NCI-H128 (cell line): ENCODE data around the gene HOTAIR.

ENCODE experiments used
- DNase-seq: peaks from one replicate; lab custom pipeline; 2025; ENCODE audit not compliant: unreplicated experiment; lab: John Stamatoyannopoulos, UW

The HOTAIR gene

GRCh38 chr12:53988541-53989226 lies 13.9 kb upstream of the HOTAIR start:
- no peak for DNase-seq

GRCh38 chr12:53987787-53988230 lies 13.1 kb upstream of the HOTAIR start:
- DNase-seq = no peak

DNA sequence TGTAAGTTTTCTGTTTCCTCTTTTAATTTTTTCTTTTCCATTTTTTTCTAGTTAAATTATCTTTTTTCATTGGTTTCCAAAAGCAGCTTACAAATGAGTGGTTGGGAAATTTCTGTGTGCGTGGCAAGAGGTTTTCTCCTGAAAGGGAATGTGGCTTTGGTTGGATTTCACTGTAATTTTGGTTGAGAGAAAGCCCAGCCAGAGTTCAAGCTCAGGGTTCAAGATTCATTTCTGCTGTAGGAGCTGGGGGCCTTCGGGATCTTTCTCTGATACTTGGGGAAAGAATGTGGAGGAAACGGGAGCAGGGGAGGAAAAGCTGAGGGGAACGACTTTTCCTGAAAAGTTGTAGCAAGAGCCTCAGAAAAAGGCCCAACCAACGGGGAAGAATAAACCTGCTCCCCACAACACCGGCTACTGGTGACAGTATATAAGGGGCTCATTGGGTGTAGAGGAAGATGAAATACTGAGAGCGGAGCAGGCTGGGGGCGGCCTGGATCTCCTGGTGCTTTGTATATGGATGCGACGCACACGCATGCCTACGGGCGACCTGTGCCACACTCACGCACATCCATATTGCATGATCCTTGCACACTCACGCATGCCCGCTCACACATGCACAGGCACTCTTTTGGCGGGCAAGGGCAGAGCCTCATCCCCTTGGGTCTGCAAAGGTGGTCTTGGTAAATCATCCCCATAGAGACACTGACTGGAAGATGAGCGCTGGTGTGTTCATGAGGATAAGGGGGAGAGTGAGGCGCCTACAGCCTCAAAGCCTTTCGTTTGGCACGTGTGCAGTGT lies 12.1 kb upstream of the HOTAIR start:
- no peak for DNase-seq

GRCh38 chr12:53985994-53986685 lies 11.4 kb upstream of the HOTAIR start:
- no peak for DNase-seq

DNA sequence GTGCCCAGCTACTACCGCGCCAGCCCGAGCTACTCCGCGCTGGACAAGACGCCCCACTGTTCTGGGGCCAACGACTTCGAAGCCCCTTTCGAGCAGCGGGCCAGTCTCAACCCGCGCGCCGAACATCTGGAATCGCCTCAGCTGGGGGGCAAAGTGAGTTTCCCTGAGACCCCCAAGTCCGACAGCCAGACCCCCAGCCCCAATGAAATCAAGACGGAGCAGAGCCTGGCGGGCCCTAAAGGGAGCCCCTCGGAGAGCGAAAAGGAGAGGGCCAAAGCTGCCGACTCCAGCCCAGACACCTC lies 10.9 kb upstream of the HOTAIR start:
- DNase-seq = no peak

DNA sequence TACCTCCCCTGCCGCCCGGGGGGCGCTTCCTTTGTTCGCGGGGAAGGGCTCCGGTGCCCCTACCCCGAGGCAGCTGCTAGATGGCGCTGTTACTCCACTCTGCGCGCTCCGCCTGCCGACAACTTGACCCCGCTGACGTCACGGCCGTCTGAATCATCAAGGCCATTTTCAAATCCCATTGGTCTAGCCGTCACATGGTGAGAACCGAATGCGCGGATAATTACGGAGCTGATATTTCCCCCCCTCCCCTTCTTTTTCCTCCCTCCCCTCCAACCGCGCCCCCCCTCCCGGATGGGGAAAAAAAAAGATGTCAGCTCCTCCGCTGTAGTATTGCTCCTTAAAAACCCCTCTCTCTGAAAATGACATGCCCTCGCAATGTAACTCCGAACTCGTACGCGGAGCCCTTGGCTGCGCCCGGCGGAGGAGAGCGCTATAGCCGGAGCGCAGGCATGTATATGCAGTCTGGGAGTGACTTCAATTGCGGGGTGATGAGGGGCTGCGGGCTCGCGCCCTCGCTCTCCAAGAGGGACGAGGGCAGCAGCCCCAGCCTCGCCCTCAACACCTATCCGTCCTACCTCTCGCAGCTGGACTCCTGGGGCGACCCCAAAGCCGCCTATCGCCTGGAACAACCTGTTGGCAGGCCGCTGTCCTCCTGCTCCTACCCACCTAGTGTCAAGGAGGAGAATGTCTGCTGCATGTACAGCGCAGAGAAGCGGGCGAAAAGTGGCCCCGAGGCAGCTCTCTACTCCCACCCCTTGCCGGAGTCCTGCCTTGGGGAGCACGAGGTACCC lies 10.3 kb upstream of the HOTAIR start, which contains the start of gene HOXC10:
Gene HOXC10, plus strand, starts transcription at position 246 of the 791 bp plus-strand sequence. Its CDS starts 114 bp downstream, at position 360.
- no peak for DNase-seq

GRCh38 chr12:53983950-53984572 lies 9.3 kb upstream of the HOTAIR start:
- DNase-seq = no peak

GRCh38 chr12:53983568-53983949 lies 8.8 kb upstream of the HOTAIR start:
- no peak for DNase-seq

DNA sequence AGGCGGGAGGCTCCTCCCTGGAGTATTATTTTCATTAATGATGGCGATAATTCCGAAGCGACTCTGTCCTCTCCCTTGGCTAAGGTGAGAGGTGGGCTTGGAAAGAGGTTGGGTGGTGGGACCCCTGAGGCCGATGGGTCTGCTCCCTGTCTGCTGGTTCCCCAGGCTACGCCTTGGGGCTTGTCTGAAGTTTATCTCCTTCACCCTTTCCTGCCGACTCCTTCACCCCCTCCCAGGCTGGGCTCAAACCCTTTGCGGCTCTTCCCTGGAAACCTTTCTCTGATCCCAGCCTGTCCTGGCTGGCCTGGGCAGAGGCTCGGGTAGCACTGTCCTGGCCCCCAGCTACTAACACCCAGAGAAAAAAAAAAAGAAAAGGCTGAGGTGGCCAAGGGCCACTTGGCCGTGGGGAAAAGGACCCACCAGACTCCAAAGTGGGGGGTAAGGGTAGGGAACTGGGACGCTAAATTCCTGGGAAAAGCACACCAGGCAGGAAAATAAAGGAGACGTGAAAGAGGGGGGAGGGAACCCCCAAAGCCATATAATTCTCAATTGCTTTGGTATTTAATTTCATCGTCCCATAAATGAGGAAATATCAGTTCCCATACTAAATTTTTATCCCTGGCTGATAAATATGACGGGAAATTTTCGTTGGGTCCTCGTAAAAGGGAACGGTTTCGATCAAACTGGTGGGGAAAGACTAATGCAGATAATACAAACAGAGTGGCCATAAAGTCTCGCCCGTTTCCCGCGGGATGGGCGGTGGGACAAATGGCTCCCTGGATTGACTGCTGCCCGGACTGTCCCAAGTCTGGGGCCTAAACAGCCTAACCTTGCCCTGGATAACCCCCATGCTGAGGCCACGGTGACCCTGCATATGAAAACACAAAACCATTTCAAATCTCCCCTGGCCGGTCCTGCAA lies 8.2 kb upstream of the HOTAIR start:
- DNase-seq = no peak

DNA sequence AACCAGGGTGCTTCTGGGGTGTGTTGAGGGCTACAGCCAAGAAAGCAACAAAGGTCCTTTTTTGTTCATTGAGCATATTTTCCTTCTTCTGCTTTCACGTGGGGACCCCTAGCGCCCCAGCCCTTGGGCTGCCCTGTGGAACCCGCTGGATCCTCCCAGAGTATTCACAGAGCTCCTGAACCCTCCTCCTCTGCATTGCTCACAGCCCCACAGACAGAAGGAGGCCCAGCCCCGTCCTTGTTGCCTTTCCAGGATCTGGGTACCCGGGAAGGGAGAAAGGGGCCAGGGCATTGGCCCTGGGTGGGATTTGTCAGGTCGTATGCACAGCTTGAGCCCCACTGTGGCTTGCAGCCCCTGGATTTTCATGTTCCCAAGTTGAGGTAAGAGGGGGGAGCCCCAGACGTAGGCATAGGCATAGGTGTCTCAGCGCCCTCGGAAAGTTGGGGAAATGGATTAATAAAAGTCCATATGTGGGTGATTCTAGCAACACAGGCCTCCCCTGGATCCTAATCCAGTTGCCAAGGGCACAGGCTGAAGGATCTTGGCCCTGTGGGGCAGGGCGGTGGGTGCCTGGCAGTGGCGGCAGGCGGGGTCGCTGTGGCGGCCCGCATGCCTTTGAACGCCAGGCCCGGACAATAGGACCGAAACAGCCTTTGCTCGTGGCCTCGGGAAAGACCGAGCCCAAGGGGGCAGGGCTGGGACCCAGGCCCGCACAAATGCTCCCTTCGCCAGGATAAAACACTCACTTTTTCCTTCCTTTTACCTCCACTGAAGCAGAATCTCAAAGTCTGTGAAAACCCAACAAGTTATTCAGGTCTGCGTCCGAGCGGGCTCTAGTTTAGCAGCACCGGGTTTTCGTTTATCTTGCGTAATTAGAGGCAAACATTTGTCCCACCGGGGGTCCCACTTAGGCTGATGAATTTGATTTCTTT lies 7.1 kb upstream of the HOTAIR start:
- DNase-seq = no peak

DNA sequence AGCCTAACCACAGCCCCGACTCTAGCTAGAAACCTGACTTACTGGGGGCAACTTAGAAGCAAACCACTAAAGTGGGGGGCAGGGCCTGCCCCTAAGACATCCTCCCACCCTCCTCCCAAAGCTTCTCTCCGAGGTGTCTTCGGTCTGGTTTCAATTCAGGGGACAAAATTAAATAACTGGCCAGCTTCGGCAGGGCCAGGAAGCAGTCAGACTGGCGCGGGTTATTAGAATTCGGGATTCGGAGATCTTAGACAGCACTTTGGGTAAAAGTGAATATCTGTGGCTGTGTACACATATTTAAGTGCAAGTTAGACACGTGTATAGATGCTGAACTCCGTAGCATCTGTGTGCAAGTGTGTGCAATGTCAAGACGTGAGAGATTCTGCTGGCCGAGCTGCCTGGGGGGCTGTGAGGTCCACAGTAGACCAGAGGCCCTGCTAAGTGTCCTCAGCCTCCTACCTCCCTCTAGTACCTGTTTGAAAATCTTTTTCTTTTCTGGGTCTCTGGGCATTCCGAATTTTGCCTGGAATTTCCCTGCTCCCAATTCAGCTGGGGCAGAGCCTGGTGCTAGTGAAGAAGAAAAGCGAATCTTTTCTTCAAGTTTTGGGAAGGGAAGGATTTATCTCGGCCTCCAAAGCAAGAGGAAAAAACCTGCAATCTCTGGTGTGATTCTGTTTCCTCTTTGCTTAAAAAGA lies 6.2 kb upstream of the HOTAIR start:
- no peak for DNase-seq

- DNase-seq = no peak
Observed at GRCh38 chr12:53980104-53980801, 5.5 kb upstream of the HOTAIR start.

- DNase-seq = no peak
Observed at GRCh38 chr12:53978477-53979356, 4.0 kb upstream of the HOTAIR start.

GRCh38 chr12:53977596-53978445 lies 3.1 kb upstream of the HOTAIR start:
- DNase-seq = no peak

GRCh38 chr12:53976823-53977595 lies 2.3 kb upstream of the HOTAIR start:
- no peak for DNase-seq
